HG02798 (cell line): ENCODE data around the gene FBH1.

ENCODE experiments used
- ATAC-seq: cut with Tn5 transposase; IDR thresholded peaks from one replicate; pipeline ENCODE4 v1.9.1; 2021; ENCODE audit warnings: mild to moderate bottlenecking; ENCODE audit not compliant: unreplicated experiment, poor library complexity

The FBH1 gene

DNA sequence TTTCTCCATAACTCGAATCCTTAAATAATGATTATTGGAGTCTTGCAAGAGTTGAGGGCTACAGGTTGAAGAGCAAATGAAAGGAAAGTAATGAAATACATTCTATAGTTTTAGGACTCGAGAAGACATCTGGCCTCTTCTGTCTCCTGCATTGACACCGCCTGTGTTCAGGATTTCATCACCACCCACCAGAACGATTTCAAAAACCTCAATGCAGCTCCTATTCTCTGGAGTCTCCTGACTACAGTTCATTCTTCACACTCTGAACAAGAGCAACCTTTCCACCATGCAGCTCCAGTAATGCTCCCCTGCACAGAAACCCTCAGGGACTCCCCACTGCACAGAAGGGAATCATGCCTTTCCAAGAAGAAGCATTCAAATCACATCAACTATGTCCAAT lies 81.8 kb downstream of the FBH1 start:
- ATAC-seq, result no peak

DNA sequence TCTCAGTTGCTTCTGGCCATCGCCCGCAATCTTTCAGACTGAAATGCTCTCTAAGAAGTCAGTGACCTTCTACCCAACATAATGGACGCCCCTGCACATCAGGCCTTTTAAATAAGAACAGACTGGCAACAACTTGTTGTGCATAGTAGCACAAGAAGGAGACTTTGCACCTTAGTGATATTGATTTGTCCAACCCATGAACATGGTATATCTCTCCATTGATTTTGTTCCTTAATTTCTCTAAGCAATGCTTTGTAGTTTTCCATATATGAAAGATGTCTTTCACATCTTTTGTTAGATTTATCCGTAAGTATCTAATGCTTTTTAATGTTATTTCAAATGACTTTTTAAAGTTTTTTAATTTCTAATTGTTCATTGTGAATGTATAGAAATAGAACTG lies 83.0 kb downstream of the FBH1 start:
- ATAC-seq, result no peak

DNA sequence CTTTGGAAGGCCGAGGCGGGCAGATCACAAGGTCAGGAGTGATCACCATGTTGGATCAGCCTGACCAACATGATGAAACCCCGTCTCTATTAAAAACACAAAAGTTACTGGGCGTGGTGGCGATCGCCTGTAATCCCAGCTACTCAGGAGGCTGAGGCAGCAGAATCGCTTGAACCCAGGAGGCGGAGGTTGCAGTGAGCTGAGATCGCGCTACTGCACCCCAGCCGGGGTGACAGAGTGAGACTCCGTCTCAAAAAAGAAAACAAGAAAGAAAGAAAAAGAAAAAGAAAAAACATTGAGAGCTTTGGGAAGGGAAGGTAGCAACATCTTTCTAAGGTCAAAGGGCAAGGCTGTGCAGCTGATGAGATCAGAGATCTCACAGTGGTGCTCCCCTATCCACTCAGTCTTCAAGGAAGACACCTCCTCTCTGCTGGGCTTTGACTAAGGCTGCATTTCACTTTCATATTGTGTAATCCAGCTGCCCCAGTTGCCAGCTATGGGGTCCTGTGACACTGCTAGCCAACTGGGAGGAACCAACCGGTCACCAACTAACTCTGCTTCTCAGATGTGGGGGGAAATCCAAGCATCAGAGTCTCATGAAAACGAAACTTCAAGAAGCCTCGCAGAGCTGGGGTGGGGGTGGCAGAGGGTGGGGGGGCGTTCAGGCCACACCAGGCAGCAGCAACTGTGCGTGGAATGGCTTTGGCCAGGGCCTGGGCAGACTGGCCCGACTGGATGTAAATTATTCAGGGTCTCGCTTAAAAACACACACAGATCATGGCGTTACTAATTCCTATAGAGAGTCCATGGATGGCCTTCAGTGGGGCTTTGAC lies 85.8 kb downstream of the FBH1 start:
- peak; percentile 68 for ATAC-seq

DNA sequence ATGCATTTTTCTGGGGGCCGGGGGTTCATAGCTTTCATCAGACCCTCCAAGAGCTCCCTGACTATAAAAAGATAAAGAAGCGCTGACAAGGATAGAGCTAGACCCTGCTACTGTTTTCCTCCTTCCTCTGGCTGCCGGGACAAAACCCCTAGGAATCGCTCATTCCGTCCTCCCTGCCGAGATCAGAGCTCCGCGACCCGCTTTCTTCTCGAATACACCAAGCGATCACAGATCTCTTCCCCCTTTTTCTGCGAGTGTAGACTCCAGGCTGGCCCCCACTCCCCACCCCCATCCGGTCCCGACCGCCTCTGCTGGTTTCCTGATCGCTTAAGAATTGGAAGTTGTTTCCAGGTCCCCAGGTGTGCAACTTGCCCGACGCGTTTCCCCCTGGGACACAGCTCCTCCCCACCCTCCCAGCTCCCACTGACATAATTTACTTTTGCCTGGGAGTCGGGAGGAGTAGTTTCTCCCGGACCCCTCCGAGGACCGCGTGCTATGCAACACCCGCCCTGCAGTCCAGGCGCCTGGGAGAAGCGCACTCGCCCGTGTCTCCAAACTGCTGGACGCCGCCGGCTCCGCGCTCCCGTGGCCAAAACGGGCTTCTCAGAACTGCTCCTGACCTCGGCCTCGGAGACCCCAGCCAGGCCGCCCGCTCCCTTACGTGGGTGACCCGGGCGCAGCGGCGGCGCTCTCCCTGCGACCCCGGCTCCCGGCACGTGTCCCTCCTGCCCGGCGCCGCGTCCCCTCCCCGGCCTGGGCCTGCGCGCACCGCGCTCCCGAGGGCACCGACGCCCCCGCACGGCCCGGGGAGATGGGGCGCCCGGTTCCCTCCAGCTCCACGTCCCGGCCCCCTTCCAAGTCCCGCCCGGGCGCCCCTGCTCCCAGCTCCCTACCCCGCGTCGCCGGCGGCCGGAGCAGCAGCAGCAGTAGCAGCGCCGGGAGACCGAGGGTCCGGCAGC lies 86.7 kb downstream of the FBH1 start:
- ATAC-seq, result peak; percentile 14

DNA sequence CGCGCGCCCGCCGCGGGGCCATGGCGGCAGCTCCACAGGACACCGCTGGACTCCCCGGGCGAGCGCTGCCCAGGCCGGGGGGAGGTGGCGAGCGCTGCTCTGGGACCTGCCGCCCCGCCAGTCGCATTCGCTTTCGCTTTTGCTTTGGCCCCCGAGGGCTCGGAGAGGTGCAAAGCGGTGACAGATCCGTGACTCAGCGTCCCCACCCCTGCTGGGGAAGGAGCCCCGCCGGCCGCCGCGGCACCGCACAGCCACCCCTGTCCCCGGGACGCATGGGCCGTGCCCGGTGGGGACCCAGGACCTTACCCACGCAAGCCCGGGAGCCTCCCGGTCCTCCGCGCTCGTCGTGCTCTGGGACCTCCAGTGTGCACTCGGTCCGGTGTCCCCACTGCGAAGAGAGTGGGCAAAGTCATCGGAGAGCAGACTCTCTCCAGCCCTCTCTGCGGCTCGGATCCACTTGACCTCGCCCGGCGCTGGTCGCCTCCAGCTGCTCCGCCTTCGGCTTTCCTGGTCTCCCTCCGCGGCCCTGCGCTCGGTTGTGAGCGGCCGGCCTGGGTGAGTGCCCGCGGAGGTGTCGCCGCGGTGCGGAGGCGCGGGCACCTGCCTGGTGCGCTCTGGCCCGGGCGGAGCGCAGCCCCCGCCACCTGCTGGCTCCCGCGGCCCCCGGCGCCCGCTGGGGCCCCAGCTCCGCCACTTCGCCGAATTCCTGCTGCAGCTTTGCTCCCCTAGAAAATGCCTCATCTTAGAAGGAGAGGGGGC lies 87.6 kb downstream of the FBH1 start, which contains the start of gene IL15RA:
TSS of gene IL15RA (minus strand) at position 73 of the 759 bp plus-strand sequence. CDS start at position 22, 51 bp downstream.
- ATAC-seq, result peak; percentile 66

DNA sequence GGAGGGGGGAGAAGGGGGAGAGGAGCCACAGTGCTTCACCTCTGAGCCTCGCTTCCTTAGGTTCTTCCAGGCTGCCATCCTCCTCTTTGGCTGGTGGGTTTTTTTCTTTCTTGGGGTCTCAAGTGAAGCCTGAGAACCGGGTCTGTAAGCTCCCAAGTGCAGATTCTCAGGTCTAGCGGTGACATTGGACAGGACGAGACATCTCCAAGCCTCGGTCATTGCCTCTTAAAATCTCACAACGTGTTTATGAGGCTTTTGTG lies 88.1 kb downstream of the FBH1 start:
- no peak for ATAC-seq

DNA sequence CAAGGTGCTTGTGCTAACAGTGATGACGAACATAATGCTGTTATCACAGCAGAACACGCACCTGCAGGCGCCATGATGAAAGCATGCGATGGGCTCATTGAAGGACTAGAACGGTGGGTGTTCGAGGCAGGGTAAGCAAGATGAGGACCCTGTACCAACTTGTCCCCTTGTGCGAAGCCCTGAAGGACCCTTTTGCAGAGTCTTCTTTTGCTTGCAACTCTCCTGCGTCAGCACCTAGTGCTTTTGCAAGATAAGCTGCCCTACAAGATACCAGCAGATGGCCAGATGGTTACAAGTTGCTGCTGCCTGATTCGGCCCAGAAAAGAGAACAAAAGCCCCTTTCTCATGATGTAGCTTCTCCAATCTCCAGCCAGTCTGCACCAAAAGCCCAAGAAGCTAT lies 91.5 kb downstream of the FBH1 start:
- no peak for ATAC-seq

DNA sequence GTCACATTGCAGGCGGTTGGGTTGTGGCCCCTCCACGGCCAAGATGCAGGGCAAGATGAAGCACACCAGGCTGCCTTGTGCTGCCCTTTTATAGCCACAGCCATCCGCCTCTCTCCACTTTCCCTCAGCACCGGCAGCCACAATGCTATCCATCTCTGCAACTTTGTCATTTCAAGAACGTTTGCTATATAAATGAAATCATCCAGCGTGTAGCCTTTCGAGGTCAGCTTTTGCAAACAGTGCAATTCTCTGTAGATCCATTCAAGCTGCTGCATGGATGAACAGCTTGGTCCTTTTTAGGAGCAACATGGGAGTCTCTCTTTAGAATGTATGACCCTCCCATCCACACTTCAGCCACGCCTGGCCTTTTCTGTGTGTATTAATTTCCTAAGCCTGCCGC lies 93.7 kb downstream of the FBH1 start:
- ATAC-seq, result no peak

DNA sequence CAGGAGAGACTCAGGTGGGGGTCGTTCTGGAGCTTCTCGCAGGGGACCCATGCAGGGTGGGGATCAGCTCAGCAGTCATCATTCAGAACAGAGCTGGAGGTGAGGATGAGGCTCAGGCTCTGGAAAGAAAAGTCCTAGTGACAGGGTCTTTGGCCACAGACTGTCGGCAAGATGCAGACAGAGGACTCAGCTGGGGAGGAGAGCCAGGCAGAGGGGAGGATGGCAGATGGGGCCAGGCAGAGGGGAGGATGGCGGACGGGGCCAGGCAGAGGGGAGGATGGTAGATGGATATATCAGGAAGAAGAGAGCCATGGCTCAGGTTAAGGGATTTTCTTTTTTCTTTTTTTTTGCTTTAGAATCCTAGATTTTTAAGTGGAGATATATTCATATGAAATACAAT lies 95.0 kb downstream of the FBH1 start:
- no peak for ATAC-seq
